Stimulated activated CD8-positive, alpha-beta memory T cell treated with anti-CD3 and anti-CD28 coated beads, Interleukin-12 subunit alpha, Interleukin-12 subunit beta, amount 100 ng/mL, for 24 hours (primary cell): ENCODE results near the gene TTYH3.
"Not testable (repeated sequence)": the region's sequence is repeated elsewhere in the genome, so short reads cannot be mapped to it uniquely, and the experiment has no call there.

ENCODE experiments used
- DNase-seq: peaks from one replicate; pipeline ENCODE4 v3.0.0-alpha.2; 2020; ENCODE audit errors: extremely low read depth

The TTYH3 gene

DNA sequence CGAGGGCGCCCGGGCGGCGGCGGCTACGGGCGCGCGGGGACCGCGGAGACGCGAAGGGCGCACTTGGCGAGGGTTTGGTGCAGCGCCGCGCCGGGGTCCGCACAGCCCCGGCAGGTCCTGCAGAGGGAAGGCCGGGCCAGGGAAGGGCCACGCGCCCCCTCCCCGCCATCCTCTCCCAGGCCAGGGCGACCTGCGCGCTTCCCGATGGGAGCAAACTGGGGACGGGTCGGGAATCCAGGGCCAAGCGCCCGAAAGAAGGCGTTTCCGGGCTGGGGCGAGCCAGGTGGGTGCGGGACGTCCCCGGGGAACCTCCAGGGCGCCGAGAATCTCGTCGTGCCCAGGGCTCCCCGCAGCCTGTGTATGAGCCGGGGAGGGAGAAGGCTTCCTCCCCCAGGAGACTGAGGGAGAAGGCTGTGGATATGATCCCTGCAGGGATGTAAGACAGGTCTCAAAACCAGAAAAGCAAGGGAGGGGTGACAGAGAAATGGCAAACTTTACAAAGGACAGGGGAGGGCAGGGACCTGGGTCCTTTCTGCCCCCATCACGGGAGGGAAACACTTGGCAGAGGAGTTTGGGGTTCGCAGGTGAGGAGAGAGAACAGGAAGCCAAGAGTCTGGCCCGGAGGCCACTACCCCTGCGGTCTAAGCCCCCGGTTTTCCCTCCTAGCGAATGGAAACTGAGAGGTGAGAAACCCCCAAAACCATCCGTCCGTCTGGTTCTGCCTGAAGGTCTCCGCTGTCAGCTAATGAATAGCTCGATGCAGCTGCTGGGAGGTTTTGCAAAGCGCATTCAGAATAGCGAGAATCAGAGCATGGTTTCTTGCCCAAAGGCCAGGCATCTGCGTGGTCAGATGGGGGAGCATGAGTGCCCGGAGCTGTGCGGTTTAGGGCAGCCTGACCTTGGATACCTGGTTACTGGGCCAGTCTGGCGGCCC lies 56.9 kb downstream of the TTYH3 start:
- no peak for DNase-seq

DNA sequence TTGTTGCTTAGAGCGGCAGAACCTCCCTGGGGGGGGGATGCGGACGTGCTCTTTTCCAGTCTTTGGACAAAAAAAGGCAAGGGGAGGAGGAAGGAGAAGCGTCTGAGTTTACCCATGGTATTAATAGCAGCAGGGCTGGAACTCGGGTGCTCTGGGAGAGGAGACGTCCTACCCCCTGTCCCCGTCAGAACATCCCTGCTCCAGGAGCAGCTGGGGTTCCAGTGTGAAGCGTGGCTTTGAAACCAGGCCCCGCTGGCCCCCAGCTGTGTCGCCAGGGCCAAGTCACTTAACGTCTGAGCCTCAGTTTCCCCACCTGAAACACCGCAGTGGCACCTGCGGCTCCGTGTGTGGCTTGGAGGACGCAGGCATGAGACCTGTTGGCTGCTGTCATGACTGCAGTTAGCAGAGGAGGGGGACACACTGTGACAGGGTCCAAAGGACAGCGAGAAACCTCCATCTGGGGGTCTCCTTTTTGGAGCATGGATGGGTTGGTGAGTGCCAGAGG lies 57.6 kb downstream of the TTYH3 start:
- no peak for DNase-seq

DNA sequence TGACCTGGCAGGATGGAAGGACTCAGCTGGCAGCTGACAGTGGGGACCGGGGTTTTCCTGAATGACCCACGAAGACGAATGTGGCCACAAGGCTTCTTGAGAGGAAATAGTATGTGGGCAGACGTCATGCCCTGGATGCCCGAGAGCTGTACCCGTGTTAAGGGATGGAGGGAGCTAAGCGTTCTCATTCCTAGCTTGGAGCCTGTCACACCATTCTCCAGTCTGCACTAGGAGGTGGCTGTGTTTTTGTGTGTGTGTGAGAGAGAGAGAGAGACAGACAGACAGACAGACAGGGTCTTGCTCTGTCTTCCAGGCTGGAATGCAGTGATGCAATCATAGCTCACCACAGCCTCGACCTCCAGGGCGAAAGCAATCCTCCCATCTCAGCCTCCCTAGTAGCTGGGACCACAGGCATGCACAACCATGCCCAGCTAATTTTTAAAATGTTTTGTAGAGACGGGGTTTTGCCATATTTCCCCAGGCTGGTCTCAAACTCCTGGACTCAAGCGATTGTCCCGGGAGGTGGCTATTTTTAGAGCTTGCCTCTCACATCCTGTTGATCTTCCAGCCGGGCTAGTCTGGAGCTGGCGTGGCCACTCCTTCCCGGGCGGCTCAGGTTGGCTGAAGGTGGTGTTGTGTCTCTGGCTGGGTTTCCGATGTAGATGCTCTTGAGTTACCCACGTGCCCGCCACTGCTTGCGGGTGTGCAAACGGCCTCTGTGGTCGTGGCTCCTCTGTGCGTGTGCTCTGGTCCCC lies 58.3 kb downstream of the TTYH3 start:
- no peak for DNase-seq

DNA sequence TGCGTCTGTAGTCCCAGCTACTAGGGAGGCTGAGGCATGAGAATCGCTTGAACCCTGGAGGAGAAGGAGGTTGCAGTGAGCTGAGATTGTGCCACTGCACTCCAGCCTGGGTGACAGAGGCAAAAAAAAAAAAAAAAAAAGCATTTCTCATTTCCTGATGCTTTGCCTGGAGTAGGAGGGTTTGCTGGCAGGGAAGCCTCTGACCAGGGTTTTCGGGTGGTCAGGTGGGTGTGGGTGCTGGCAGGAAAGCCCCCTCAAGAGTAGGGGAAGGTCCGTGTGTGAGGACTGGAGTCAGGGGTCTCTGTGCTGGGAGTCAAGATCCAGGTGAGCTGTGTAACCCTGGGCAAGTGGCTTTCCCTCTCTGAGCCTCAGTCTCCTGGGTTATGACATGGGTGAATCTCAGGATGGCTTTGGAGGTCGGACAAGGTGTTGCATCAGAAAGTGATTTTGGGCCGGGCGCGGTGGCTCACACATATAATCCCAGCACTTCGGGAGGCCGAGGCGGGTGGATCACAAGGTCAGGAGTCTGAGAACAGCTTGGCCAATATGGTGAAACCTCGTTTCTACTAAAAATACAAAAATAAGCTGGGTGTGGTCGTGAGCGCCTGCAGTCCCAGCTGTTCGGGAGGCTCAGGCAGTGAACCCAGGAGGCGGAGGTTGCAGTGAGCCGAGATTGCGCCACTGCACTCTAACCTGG lies 59.4 kb downstream of the TTYH3 start:
- DNase-seq = no peak

DNA sequence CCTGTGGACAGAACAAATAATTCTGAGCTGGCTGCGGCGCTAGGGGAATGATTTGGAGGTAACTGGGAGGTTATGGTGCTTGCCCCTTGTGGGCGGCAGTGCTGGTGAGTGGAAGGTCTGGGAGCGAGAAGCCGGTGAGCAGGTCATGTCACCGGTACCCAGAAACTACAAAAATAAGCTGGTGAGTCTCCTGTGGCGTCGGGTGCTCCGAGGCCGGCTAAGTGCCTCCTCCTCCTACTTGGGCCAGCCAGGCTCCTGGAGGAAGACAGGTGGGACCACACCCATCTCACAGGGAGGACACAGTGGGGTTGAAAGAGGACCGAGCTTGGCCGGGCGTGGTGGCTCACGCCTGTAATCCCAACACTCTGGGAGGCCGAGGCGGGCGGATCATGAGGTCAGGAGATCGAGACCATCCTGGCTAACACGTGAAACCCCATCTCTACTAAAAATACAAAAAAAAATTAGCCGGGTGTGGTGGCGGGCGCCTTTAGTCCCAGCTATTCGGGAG lies 60.2 kb downstream of the TTYH3 start:
- not testable (repeated sequence) for DNase-seq

DNA sequence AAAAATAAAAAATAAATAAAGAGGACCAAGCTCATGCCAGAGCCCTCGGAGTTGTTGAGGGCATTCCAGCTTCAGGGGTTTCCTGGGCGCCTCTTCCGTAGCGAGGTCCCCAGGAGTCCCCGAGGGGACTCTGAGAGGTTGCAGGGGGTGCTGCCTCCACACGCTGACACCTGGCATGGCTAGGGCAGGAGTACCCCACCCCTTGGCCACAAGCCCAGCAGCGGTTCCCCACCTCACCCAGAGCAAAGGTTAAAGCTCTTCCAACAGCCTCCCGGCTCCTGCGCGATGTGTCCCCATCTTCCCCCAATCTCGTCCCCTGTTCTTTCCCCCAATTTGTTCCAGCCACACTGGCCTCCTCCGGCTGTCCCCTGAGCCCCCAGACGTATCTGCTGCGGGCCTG lies 60.8 kb downstream of the TTYH3 start:
- DNase-seq = no peak

DNA sequence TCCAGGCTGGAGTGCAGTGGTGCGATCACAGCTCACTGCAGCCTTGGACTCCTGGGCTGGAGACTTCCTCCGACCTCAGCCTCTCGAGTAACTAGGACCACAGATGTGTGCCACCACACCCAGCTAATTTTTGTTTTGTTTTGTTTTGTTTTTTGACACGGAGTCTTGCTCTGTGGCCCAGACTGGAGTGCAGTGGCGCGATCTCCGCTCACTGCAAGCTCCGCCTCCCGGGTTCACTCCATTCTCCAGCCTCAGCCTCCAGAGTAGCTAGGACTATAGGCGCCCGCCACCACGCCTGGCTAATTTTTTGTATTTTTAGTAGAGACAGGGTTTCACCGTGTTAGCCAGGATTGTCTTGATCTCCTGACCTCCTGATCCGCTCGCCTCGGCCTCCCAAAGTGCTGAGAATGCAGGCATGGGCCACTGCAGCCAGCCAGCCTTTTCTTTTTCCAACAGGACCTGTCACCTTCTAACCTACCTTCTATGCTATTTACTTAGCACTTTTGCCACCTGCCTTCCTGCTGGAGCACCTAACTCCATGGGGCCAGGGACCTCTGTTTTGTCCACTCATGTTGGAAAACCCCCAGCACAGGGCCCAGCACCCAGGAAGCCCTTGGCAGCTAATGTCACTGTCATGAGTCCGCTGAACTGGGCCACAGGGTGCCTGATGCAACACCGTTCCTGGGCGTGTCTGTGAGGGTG lies 61.8 kb downstream of the TTYH3 start:
- not testable (repeated sequence) for DNase-seq

DNA sequence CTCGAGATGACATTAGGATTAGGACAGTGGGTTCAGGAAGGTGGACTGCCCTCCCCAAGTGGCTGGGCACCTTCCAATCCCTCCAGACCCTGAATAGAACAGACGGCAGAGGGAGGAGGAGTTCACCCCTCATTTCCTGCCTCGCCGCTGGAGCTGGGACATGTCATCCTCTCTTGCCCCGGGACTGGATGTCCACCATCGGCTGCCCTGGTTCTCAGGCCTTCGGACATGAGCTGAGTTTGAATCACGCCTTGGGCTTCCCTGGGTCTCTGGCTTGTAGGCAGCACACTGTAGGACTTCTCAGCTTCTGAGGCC lies 62.3 kb downstream of the TTYH3 start:
- DNase-seq = not testable (repeated sequence)

DNA sequence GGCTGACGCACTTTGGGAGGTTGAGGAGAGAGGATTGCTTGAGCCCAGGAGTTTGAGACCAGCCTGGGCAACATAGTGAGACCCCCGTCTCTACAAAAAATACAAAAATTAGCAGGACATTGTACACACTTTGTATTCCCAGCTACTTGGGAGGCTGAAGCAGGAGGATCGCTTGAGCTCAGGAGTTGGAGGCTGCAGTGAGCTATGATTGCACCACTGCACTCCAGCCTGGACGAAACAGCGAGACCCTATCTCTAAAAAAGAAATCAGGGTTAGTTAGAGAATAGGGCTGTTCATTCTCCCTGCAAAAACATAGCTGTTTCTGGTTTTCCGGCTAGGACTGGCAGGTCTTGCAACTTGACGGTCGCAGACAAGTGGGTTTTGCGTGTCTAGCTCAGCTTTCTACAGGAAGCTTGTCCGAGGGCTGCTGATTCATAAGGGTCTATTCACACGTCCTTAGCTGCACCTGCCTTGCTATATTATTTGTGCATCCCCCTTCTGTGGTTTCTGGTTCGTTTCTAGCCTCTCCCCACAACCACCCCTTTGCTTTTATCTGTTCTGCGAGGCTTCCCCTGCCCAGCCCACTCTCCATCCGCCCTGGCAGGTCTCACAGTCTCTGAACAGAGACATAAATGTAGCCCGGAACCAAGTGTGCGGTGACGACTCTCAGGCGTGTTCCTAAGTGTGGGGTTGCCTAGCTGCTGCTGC lies 66.9 kb downstream of the TTYH3 start:
- peak; percentile 32 for DNase-seq

DNA sequence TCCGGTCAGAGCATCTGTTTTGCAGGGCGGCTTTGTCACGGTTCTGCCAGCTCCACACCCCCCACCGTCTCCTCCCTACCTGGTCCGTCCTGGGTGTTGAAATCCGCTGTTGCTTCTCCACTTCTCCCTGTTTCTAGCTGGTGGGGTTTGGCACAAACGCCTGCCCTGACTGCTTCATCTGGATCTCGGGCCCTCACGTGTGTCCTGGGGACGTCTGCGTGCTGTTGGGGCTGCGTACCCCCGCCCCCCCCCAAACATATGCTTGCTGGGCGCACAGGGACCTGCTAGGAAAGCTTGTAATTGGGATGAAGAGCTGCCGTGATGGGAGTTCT lies 67.5 kb downstream of the TTYH3 start:
- no peak for DNase-seq

DNA sequence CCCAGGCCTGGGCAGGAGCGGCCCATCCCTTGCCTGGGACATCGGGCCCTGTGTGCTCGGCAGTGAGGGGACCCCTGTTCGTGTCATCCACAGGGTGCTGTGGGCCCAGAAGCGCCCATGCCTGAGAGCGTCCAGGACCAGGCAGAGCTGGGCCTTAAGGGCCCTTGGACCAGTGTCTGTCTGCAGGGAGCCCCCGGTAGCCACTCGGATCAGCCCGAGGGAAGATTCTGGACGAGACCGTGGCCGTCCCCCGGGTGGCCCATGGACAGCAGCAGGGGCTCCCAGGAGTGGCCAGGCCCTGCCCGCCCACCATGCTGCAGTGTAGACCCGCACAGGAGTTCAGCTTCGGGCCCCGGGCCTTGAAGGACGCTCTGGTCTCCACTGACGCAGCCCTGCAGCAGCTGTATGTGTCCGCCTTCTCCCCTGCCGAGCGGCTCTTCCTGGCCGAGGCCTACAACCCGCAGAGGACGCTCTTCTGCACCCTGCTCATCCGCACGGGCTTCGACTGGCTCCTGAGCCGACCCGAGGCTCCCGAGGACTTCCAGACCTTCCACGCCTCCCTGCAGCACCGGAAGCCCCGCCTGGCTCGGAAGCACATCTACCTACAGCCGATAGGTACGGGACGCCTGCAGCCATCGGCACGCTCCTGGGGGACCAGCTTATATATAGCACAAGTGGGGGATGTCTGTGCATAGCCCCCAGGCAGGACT lies 68.5 kb downstream of the TTYH3 start:
- DNase-seq = no peak

DNA sequence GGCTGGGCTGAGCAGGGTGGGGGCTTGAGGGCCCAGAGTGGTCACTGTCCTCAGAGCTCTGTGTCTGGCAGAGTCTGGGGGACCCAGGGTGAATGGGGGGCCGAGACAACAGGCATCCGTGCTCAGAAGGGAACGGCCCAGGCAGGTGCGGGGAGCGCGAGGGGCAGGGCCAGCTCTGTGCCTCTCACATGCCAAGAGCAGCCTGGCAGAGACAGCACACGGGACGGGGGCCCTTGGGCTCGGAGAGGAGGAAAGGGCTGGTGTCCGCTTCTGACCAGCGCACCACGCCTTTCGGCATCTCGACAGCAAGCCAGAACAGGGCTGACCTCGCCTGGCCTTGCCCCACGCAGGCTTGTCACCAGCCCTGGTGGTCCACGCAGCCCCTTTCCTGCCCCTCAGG lies 69.6 kb downstream of the TTYH3 start:
- no peak for DNase-seq

DNA sequence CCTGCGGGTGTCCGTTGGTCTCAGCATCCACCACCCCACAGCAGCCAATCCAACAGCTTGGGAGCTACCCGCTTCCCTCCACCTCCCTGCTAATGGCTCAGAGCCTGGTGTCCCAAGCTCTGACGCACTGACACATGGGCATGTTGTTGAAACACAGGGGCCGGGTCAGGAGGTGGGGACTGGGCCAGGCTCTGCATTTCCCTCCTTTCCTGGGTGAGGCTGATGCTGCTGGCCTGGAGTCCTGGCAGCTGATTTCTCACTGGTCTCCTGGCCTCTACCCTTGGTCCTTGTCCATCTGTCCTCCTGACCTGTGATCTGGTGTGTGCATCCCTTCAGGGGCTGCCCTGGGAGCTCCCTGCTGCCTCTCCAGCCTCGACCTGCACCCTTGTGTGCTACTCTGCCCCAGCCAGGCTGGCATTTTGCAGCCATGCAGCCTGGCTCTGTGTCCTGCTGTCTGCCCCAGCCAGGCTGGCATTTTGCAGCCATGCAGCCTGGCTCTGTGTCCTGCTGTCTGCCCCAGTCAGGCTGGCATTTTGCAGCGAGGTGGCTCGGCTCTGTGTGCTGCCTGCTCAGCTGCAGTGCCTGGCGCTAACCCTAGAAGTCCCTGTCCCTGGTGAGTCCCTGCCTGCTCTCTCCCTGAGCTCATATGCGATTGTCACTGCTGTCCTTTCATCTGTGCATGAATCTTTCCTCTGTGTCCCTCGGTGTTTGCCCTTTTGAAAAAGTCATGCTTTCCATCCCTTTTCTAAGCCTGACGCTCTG lies 70.2 kb downstream of the TTYH3 start:
- DNase-seq = no peak

DNA sequence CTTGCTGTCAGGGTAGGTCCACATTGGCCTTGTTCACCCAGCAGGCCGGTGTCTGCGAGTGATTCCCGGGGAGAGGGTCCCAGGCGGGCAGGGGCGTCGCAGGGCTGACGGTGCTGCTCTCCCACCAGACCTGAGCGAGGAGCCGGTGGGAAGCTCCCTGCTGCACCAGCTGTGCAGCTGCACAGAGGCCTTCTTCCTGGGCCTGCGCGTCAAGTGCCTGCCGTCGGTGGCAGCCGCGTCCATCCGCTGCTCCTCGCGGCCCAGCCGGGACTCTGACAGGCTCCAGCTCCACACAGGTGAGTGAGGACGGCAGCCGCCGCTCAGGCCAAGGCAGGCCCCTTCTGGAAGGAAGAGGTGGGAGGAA lies 70.8 kb downstream of the TTYH3 start:
- no peak for DNase-seq

DNA sequence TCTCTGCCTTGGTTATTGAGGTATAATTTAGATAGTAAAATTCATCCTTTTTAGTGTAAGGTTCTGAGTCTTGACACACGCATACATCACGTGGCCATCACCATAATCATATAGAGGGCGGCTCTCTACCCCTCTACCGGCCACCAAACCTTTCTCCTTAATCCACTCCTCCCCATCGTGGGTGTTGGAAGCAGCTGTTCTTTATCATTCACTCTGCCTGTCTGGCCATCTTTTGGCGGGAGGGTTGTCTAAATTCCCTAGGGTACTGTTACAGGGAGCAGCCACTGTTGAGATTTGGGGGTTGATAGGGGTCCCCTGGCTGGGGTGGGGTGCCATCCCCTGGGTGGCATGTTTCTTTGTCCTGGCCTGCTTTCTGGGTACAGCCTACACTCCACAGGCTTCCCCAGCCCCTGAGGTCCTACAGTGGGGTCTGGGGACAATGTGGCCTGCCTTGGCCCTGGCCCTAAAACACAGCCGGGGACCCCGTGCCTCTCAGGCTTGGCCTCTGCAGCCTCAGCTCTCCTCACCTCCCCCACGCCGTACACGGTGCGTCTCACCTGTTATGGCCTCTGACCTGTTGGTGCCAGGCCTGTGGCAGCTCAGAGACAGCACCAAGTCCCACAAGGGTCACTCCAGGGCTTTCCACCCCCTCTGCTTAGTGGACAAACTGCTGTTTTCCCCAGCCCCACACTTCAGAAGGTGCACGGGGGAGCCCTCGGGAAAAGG lies 73.7 kb downstream of the TTYH3 start:
- DNase-seq = no peak

DNA sequence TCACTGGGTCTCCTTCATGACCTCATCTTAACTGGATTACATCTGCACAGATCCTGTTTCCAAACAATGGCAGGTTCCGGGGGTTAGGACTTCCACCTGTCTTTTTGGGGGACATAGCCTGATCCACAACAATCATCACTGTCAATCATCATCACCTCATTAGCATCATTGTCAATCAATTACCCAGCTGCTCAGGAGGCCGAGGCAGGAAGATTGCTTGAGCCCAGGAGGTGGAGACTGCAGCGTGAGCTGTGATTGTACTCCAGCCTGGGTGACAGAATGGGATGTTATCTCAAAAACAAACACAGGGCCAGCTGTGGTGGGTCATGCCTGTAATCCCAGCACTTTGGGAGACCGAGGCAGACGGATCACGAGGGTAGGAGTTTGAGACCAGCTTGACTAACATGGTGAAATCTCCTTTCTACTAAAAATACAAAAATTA lies 74.9 kb downstream of the TTYH3 start:
- DNase-seq = no peak

DNA sequence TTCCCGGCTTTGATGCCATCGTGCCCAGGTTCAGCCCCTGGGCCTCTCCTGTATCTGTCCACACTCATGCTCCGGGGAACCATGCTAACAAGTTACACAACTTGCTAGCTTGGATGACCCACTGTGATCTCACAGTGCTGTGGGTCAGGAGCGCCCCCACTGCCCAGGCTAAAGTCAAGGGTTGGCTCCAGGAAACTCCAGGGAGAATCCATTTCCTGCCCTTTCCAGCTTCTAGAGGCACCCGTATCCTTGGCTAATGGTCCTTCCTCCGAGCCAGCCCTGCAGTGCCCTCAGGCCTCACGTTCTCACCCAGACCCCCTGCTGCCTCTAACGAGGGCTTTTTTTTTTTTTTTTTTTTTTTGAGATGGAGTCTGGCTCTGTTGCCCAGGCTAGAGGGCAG lies 75.7 kb downstream of the TTYH3 start:
- DNase-seq = no peak

DNA sequence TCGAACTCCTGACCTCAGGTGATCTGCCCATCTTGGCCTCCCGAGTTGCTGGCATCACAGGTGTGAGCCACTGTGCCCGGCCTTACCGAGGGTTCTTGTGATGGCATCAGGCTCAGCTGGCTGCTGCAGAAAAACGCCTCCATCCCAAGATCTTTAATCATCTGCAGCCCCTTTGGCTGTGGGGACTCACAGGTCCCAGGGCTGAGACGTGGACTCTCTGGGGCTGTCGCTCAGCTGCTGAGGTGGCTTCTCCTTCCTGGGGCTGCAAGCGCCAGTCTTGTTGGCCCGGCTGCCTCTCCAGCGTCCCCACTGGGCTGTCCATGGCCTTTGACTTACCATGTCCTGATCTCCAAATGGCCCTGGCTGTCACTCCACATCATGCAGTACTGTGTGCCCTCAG lies 76.3 kb downstream of the TTYH3 start:
- DNase-seq = no peak
